GM12891 (cell line): ENCODE measurements around the gene KCNJ8.
"Not testable (repeated sequence)": the region's sequence is repeated elsewhere in the genome, so short reads cannot be mapped to it uniquely, and the experiment has no call there.

Experiments used
- DNase-seq: peaks from one replicate; pipeline ENCODE4 v3.0.0; 2011; ENCODE audit warnings: low spot score; ENCODE audit not compliant: insufficient read length
- FAIRE-seq: peaks from 2 replicates; lab custom pipeline; 2011; peaks lifted over from hg19 to GRCh38; lab: Jason Lieb, UNC
- PAX5 ChIP-seq: IDR thresholded peaks from 2 replicates; pipeline ENCODE4 v1.6.1; 2011; ENCODE audit warnings: low read length, moderate library complexity, mild to moderate bottlenecking; ENCODE audit not compliant: insufficient read depth, severe bottlenecking
- POLR2A ChIP-seq: IDR thresholded peaks from 2 replicates; pipeline ENCODE4 v1.6.1; 2011; ENCODE audit warnings: low read depth, low read length, control low read depth
- POLR2AphosphoS5 ChIP-seq: IDR thresholded peaks from 2 replicates; pipeline ENCODE4 v1.6.1; 2011; ENCODE audit warnings: low read depth, low read length, control low read depth
- POU2F2 ChIP-seq: IDR thresholded peaks from 2 replicates; pipeline ENCODE4 v1.6.1; 2011; ENCODE audit warnings: low read depth, mild to moderate bottlenecking, control low read depth, low read length, moderate library complexity
- SPI1 ChIP-seq: IDR thresholded peaks from 2 replicates; pipeline ENCODE4 v1.6.1; 2011; ENCODE audit warnings: low read depth, low read length, control low read depth
- TAF1 ChIP-seq: IDR thresholded peaks from 2 replicates; pipeline ENCODE4 v1.6.1; 2011; ENCODE audit warnings: low read depth, low read length, control low read depth

KCNJ8 gene

GRCh38 chr12:21809100-21809499 is 34.6 kb upstream of the KCNJ8 start:
- DNase-seq (no peak), FAIRE-seq (no peak)

GRCh38 chr12:21806255-21806654 is 31.7 kb upstream of the KCNJ8 start:
- FAIRE-seq (no peak), DNase-seq (no peak)
- TF ChIP-seq SPI1 (no peak), POU2F2 (no peak), POLR2AphosphoS5 (no peak)

More at GRCh38 chr12:21809100-21809499, 34.6 kb upstream of the KCNJ8 start:
- TF ChIP-seq POLR2AphosphoS5 (no peak), POU2F2 (no peak), POLR2A (no peak), TAF1 (no peak), SPI1 (no peak), PAX5 (no peak)

GRCh38 chr12:21801522-21802288 is 27.2 kb upstream of the KCNJ8 start:
- FAIRE-seq, result no peak
- no peak for TF ChIP-seq SPI1
- TF ChIP-seq TAF1, result no peak
- TF ChIP-seq POU2F2, result no peak
- no peak for TF ChIP-seq PAX5
- no peak for TF ChIP-seq POLR2AphosphoS5
- no peak for TF ChIP-seq POLR2A
- no peak for DNase-seq

DNA sequence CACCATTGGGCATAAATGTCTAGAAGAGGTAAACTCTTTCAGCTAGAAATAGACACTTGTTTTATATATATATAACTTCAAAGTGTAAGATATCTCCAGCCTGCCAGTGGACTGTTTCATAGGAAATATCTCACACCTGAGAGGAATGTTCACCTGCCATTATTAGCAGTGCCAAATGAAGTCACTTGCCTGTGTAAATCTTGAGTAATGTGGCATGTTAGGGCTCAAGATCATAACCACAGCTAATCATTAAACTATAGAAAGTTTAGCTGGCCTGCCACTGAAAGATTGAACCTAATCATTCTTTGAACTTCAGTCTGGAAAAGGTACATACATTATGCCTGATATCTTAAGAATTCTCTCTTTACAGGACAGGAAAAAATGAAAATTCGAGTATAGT is 25.5 kb upstream of the KCNJ8 start:
- no peak for FAIRE-seq
- no peak for TF ChIP-seq TAF1
- no peak for TF ChIP-seq PAX5
- no peak for TF ChIP-seq SPI1
- no peak for TF ChIP-seq POU2F2
- no peak for TF ChIP-seq POLR2A
- TF ChIP-seq POLR2AphosphoS5, result no peak

DNA sequence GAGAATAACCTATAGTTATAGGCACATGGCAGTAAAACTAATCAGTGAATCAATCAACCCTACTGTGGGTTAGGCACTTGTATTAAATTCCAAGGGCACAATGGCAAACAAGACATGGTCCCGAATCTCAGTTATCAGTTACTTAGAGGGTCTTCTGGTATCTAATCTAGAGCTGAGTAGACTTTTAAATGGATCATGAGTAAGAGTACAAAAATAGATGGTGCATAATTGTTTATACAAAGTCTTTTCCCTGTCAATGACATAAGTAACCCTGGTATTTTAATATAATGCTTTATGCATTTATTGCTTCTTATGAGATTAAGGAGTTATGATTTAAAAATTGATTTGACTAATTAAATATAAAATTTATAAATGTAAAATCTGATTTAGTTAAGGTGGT is 23.0 kb upstream of the KCNJ8 start:
- FAIRE-seq, result no peak
- TF ChIP-seq PAX5 (no peak), TAF1 (no peak), POLR2A (no peak), POLR2AphosphoS5 (no peak), POU2F2 (no peak), SPI1 (no peak)
- DNase-seq, result no peak

More for the DNA sequence above, 25.5 kb upstream of the KCNJ8 start:
- no peak for DNase-seq

DNA sequence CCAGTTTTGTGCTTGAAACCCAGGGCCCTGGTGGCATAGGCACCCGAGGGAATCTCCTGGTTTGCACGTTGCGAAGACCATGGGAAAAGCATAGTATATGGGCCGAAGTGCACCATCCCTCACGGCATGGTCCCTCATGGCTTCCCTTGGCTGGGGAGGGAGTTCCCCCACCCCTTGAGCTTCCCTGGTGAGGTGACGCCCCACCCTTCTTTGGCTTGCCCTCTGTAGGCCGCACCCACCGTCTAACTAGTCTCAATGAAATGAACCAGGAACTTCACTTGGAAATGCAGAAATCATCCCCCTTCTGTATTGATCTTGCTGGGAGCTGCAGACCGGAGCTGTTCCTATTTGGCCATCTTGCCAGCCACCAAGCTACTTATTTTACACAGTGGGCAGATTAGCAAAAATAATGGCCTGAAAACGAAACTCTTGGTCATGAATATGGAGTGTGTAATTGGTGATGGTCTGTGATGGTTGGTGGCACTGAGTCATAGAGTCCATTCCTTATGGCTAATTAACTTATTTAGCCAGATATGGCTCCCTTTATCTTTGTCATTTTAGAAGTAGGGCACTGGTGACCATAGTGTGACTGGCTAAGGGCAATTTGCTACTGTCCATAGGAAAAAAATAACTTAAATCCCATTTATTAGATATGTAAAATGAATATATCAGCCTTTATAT is 21.3 kb upstream of the KCNJ8 start:
- FAIRE-seq, result no peak
- TF ChIP-seq POU2F2 (no peak), PAX5 (no peak), TAF1 (no peak), POLR2AphosphoS5 (no peak), SPI1 (no peak)
- DNase-seq, result no peak

DNA sequence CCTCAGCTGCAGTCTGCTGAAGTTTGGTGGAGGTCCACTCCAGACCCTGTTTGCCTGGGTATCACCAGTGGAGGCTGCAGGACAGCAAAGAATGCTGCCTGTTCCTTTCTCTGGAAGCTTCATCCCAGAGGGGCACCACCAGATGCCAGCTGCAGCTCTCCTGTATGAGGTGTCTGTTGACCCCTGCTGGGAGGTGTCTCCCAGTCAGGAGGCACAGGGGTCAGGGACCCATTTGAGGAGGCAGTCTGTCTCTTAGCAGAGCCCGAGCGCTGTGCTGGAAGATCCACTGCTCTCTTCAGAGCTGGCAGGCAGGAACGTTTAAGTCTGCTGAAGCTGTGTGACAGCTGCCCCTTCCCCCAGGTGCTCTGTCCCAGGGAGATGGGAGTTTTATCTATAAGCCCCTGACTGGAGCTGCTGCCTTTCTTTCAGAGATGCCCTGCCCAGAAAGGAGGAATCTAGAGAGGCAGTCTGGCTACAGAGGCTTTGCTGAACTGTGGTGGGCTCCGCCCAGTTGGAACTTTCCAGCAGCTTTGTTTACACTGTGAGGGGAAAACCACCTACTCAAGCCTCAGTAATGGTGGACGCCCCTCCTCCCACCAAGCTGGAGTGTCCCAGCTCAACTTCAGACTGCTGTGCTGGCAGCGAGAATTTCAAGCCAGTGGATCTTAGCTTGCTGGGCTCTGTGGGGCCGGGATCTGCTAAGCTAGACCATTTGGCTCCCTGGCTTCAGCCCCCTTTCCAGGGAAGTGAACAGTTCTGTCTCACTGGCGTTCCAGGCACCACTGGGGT is 20.5 kb upstream of the KCNJ8 start:
- DNase-seq, FAIRE-seq: not testable (repeated sequence)

DNA sequence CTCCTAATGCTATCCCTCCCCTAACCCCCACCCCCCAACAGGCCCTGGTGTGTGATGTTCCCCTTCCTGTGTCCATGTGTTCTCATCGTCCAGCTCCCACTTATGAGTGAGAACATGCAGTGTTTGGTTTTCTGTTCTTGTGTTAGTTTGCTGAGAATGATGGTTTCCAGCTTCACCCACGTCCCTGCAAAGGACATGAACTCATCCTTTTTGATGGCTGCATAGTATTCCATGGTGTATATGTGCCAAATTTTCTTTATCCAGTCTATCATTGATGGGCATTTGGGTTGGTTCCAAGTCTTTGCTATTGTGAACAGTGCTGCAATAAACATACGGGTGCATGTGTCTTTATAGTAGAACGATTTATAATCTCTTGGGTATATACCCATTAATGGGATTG is 15.2 kb upstream of the KCNJ8 start:
- not testable (repeated sequence) for FAIRE-seq, DNase-seq

- FAIRE-seq, result no peak
- TF ChIP-seq PAX5, result no peak
- TF ChIP-seq TAF1, result no peak
- no peak for TF ChIP-seq POLR2AphosphoS5
- no peak for TF ChIP-seq POLR2A
- no peak for TF ChIP-seq POU2F2
- no peak for TF ChIP-seq SPI1
- DNase-seq, result no peak
Observed at GRCh38 chr12:21788089-21788983, 13.8 kb upstream of the KCNJ8 start.
